ENCODE data around the gene F2RL2.
"Not testable (repeated sequence)": the region's sequence is repeated elsewhere in the genome, so short reads cannot be mapped to it uniquely, and the experiment has no call there.

F2RL2 gene

GRCh38 chr5:76620166-76620565, 3.0 kb downstream of the F2RL2 start:
- DNase-seq (ENCODE audit: low read depth, low spot score) = no peak

DNA sequence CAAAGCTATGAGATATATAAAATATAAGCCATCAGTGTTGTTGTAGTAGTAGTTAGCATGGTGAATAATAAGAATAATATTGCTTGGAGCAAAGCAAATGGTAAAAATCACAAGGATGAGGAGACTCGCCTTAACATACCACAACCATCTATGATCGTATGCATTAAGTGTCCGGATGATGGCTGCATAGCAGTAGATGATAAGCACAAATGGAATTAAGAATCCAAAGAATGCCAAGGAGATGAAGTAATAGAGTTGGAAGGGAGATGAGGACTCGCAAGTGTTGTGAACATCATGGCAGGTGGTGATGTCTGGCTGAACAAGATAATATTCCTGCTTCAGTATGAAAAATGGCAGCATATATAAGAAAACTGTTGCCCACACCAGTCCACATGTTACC, 5.5 kb downstream of the F2RL2 start:
- no peak for DNase-seq (ENCODE audit: low read depth, low spot score)

DNA sequence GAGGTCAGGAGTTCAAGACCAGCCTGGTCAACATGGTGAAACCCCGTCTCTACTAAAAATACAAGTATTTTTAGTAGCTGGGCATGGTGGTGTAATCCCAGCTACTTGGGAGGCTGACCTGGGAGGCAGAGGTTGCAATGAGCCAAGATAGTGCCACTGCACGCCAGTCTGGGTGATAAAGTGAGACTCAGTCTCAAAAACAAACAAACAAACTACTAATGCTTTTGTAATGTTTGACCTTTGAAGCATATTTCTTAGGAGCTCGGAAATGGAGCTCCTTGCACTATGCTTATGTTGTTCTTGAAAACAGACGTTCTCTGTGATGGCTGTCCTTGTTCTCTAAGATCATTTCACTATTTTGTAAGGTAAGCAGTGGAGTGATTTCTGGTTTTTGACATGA, 6.0 kb downstream of the F2RL2 start:
- no peak for DNase-seq (ENCODE audit: low read depth, low spot score)

DNA sequence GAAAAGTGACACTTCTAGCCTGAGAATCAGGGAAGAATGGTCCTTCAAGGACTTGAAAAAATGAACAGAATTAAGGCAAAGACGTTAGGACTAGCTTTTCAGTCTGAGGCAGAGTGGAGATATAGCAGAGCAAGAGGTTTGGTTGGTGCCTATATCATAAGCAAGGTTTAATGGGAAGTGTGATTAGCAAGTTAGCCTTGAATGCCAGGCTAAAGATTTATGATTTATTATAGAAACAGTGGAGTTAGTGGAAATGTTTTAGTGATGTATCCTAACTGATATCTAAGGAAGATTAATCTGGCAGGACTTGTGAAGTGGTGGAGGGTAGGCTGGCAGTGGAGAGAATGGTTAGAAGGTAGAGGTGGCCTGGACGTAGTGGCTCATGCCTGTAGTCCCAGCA, 7.0 kb downstream of the F2RL2 start:
- no peak for DNase-seq (ENCODE audit: low read depth, low spot score)

DNA sequence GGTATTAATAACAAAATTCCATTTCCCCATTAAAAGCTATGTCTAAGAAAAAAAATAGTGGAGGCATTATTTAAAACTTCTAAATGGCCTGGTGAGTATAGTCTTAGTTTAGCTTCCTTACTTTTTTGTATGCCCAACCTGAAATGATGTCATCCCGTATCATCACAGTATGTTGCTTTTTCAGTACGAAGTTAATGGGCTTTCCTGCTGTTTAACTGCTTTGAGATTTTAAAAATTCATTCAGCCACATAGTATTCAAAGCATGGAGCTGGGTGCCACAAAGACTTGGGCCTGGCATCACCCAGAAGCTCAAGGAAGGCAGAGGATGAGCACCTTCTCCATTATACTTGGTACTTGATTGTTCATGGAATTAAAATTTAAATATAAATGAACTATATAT, 7.4 kb downstream of the F2RL2 start:
- no peak for DNase-seq (ENCODE audit: low read depth, low spot score)

DNA sequence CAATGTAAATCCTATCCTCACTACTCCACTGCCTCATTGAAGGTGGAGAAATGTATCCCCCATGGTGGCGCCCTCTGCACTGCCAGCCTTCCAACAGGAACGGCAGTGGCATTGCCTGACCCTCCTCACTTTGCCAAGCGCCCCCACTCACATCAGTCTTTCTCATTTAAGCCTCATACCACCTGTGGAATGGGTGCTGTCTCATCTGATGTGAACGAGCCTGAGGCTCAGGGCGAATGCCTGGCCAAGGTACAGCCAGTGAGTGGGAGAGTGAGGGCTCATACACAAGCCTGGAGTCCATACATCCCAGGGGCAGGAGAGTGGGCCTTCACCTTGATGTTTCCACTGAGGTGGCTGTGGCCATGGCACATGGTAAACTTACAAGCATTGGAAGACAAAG, 10.3 kb downstream of the F2RL2 start:
- no peak for DNase-seq (ENCODE audit: low read depth, low spot score)

GRCh38 chr5:76610196-76610595, 13.0 kb downstream of the F2RL2 start:
- DNase-seq (ENCODE audit: low read depth, low spot score) = no peak

DNA sequence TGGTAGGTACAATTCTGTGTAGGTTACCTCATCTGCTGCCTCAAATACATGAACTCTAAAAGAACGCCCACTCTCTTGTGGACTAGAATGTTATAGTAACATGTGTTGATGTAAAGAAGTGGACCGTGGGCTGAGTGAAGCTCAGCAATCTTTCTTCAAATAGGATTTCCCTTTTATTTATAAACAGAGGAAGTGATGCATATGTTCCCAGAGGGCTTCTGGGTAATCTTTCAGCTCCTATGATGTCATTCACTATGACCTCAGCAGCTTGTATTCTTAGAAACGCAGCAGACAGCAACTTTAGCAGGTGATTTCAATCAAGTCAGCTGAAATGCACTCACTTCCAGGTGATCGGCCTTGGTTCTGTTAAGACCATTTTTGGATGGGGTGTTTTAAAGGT, 14.4 kb downstream of the F2RL2 start:
- DNase-seq (ENCODE audit: low read depth, low spot score) = no peak

DNA sequence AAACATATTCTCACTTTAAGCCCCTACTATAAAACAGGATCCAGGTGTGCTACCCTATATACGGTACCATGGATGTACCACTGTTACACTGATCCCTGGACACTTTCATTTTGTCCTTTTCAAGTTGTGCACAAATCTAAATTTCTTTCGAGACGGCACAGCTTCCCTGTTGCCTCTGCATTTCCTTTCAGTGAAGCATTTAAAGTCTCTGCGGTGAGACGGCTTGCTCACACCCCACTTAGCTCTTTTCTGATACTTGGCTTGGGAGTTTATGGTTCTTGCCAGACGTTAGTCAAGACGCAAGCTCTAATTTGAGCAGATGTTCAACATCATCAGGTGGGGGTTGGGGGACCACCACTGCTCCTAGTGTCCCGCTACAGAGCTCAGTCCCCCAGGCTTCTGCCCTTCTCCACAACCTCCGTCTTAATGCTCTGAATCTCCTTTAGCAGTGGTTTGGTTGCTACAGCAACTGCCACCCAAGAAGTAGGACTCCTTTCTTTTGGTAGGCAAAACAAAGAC, 15.8 kb downstream of the F2RL2 start:
- DNase-seq (ENCODE audit: low read depth, low spot score) = no peak

DNA sequence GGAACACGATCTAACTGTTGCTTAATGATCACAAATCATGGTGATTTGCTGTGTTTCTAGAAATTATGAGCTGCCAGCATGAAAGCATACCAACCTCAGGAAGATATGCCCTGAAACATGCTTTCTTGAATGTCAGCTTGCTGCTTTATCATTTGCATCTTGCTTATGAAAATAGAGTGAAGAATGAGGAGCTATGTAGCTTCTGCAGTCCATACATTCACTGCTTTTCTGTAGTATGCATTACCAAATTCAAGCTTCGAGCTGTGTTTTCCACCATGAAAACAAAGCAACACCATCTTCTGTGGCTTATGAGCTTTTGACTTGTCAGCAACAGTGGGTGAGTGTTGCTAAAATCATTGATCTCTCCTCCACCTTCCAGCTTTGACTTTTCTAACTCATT, 16.5 kb downstream of the F2RL2 start:
- DNase-seq (ENCODE audit: low read depth, low spot score) = no peak

DNA sequence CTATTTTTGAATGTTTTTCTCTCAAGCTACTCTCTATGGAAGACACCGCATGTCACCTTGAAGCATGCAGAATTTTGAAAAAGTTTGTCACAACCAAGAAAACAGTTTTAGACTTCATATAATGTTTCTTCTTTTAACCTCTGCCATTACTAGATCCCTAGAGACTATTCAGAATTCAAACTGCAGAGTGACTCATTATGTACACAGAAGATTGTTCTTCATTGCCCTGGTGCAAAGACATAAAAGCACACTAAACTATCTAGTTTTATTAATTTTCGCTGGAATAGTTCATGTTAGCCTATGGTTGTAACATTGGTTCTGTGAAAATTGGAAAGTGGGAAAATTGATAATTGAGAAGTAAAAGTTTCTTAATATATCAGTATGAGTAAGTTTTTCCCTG, 18.4 kb downstream of the F2RL2 start:
- no peak for DNase-seq (ENCODE audit: low read depth, low spot score)

DNA sequence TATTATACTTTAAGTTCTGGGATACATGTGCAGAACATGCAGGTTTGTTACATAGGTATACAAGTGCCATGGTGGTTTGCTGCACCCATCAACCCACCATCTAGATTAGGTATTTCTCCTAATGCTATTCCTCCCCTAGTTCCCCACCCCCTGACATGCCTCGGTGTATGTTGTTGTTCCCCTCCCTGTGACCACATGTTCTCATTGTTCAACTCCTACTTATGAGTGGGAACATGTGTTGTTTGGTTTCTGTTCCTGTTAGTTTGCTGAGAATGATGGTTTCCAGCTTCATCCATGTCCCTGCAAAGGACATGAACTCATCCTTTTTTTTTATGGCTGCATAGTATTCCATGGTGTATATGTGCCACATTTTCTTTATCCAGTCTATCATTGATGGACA, 19.2 kb downstream of the F2RL2 start:
- DNase-seq (ENCODE audit: low read depth, low spot score) = not testable (repeated sequence)

DNA sequence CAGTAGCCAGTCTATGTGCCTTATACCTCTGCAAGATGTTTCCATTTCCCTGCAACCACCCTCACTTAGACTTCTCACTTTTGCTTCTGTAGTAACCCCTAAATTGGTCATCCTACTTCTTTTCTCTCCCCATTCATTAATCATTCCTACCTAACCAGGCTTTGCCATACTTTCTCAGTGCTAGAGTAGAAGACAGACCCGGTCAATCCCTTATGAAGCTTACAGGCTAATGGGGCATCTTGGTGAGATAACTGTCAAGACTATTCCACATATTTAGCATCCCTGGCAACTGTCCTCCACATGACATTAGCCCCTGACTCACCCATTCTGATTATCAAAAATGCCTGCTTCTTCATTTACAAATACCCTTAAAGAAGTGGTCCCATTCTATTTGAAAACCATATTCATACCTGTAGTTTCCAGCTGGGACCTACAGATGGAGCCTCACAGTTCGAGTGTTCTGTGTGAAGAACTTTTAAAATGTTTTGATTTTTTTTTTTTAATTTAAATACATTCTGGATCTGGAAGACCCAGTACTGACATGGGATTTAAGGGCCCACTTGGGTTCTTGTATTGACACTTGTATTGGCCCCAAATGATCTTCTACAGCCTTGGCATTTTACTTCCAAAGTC, 21.0 kb downstream of the F2RL2 start:
- DNase-seq (ENCODE audit: low read depth, low spot score) = no peak

DNA sequence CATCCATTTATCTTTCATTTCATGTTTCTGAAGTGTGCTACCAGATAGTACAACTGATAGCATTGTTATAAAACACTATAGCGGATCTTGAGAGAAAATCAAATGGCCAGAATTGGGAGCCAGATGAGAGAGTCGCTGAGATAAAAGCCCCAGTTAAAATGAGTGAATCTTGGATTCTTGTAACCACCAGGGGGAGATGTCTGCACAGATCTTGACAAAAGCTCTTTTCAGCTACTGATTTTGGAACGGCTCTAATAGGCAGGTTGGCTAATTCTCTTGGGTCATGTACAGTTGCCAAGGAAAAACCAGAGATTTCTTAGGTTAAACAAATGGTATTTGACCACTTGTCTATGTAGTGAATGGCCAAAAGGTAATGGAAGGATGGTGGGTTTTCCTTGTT, 21.7 kb downstream of the F2RL2 start:
- no peak for DNase-seq (ENCODE audit: low read depth, low spot score)

DNA sequence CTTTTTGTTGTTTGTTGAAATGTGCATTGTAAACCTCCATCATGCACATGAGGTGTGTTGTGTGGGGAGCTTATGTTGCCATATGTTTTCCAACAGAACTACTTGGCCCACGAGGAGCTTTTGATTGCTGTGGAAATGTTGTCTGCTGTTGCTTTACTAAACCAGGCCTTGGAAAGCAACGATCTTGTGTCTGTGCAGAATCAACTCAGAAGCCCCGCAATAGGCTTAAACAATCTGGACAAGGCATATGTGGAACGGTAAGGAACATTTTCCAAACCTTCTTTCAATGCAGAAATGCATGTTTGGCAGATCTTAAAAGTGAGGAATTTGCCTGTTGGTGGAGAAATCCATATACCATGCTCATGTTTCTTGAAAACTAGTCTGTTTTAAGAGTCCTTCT, 22.5 kb downstream of the F2RL2 start:
- DNase-seq (ENCODE audit: low read depth, low spot score) = no peak

- no peak for DNase-seq (ENCODE audit: low read depth, low spot score)
Observed at GRCh38 chr5:76598531-76598930, 24.7 kb downstream of the F2RL2 start.

GRCh38 chr5:76595755-76596481, 27.3 kb downstream of the F2RL2 start:
- no peak for DNase-seq (ENCODE audit: low read depth, low spot score)

DNA sequence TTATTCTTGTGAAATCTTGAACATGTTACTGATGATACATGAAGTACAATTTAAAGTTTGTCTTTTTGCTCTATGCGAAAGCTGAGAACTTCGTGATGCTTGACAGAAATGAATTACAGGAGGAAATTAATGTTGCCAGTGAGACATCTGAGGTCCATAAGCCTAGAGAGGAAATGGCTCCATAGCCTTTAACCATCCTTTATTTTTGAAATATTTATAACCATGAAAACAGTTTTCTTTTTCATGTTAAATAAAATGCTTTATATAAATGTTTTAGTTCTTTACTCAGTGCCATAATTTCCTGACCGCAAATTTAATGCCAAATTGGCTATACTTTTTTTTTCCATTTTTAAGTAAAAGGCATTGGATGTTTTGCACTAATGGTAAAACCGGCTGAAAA, 29.1 kb downstream of the F2RL2 start:
- DNase-seq (ENCODE audit: low read depth, low spot score) = no peak

DNA sequence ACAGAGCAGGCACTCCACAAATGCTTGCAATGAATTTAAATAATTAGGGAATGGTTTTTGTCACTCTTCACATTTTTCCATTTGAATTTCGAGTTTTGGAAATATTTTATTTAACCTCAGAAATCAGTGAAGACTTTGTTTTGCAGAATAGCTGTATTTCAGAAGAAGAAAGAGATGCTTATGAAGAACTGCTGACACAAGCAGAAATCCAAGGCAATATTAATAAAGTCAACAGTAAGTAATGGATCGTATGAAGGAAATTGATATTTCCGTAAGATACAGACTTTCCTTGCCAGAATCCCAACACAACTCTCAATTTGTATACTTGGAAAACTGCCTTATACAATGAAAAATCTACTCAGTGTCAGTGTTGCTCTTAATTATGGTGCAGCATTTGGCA, 30.5 kb downstream of the F2RL2 start:
- no peak for DNase-seq (ENCODE audit: low read depth, low spot score)

GRCh38 chr5:76591366-76591765, 31.8 kb downstream of the F2RL2 start:
- DNase-seq (ENCODE audit: low read depth, low spot score) = no peak

DNA sequence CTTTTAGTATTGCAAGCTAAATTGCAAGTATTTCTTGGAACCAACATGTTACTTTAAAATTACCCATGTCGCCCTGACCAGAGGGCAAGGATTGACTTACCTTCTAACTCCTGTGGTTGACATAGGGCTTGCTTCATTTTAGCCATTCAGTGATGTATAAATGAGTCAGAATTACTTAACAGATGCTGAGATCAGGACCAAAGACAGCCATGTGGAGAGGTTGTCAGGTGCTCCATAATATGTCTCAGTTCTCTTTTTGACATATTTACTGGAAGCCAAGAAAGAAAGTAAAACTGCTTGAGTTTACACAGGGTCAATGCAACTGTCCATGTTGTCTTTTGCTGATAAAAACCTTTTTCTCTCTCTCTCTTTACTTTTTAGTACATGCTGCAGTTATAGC, 33.2 kb downstream of the F2RL2 start:
- DNase-seq (ENCODE audit: low read depth, low spot score) = no peak

DNA sequence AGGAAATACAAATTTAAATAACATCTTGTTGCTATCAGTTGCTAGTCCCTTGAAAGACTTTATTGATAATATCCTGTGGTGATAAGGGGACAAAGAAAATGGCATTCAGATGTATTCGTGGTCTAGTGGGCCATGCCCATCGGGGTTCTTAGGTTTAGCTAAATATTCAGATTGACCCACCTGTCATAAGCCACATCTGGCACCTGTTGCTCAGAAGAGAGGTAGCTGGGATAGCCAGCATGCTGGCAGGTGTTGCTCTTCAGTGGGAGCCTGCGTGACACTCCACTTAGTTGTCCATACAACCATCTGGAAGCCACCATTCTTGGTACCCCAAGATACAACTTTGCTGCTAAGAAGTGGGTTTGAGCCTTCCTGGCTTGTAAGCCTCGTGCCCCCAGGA, 36.7 kb downstream of the F2RL2 start:
- DNase-seq (ENCODE audit: low read depth, low spot score) = no peak

DNA sequence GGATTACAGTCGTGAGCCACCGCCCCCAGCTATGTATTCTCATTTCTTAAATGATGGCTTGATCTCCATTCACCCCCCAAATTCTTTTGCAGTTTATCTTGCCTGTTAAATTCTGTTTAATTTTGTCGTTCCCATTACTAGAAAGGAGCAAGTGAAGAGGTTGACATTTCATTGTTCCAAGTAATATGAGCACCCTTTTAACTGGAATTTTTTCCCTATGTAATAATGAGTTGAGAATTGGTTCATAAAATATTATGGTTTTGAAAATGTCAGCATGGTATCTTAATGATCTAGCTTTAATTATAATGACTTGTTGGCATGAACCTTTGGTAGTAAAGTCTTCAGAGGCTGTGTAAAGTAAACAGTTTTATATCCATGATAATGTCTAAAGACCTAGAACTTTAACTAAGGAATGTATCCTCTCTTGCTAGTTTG, 37.4 kb downstream of the F2RL2 start:
- no peak for DNase-seq (ENCODE audit: low read depth, low spot score)

All from activated naive CD8-positive, alpha-beta T cell treated with anti-CD3 and anti-CD28 coated beads, Interleukin-2, amount 50 U/mL, for 16 hours (primary cell).